GM12878 (cell line): ENCODE results near the gene HIVEP3. TPM values are rescaled to one million over a fixed set of nuclear protein-coding genes. Genes with fewer than 3 reads are reported as not detected.

Experiments
- ATAC-seq: fragments of 200-7000 bp; cut with Tn5 transposase; 3 replicates; pipeline ENCODE4 v1.9.1; 2020; ENCODE audit warnings: mild to moderate bottlenecking, moderate library complexity
- BruUV-seq: library from RNA; stranded (reverse); fragments of 400-500 nt; replicated peaks from 2 replicates; lab custom pipeline; 2021; lab: Mats Ljungman, UMichigan
- CTCF ChIA-PET: fragments of 300-600 bp; sonication (Branson Sonifier 250); formaldehyde crosslinking; extraction: SDS; loops from one replicate; lab custom pipeline; 2021; ENCODE audit warnings: inconsistent platforms; lab: Yijun Ruan, JAX
- POLR2A ChIA-PET: fragments of 350-600 bp; formaldehyde crosslinking; extraction: SDS; loops from one replicate; lab custom pipeline; 2021; ENCODE audit warnings: inconsistent platforms; lab: Charles Lee
- RAD21 ChIA-PET: fragments of 300-600 bp; sonication (Branson Sonifier 250); formaldehyde crosslinking; loops from one replicate; lab custom pipeline; 2023; ENCODE audit warnings: antibody characterized with exemption; ENCODE audit not compliant: unreplicated experiment; lab: Charles Lee
- SMC1A ChIA-PET: fragments of 300-600 bp; sonication (Branson Sonifier 250); formaldehyde crosslinking; loops from one replicate; lab custom pipeline; 2023; ENCODE audit not compliant: unreplicated experiment, uncharacterized antibody; lab: Charles Lee
- DNase-seq: peaks from one replicate; pipeline ENCODE4 v3.0.0-alpha.2; 2011; ENCODE audit warnings: low read depth, low spot score
- FAIRE-seq: peaks from 3 replicates; lab custom pipeline; 2011; peaks lifted over from hg19 to GRCh38; lab: Jason Lieb, UNC
- H2AFZ ChIP-seq: 2 replicates; pipeline ENCODE4 v1.6.0; 2011; ENCODE audit warnings: low read depth, low read length, control low read depth; ENCODE audit not compliant: control insufficient read depth
- H3K27ac ChIP-seq: 2 replicates; pipeline ENCODE4 v1.5.1; 2011; ENCODE audit warnings: control low read depth; ENCODE audit not compliant: control insufficient read depth, insufficient read depth
- H3K27me3 ChIP-seq, 2 experiments: replicated peaks in 1 of 2; 2 replicates each; pipeline versions ENCODE4 v1.6.0 to v1.6.1; 2011; ENCODE audit warnings: low read length in 1 of 2; ENCODE audit not compliant: control insufficient read depth in 2 of 2, insufficient read depth in 2 of 2
- H3K36me3 ChIP-seq, 2 experiments: 2 replicates each; pipeline ENCODE4 v1.5.1; 2011; ENCODE audit warnings: low read length in 1 of 2; ENCODE audit not compliant: control insufficient read depth in 2 of 2, insufficient read depth in 2 of 2
- H3K4me1 ChIP-seq: 2 replicates; pipeline ENCODE4 v1.6.1; 2011; ENCODE audit warnings: mild to moderate bottlenecking, low read length, moderate library complexity, mixed read lengths; ENCODE audit not compliant: control insufficient read depth, insufficient read depth
- H3K4me2 ChIP-seq: 2 replicates; pipeline ENCODE4 v1.6.0; 2011; ENCODE audit warnings: control low read depth; ENCODE audit not compliant: control insufficient read depth, insufficient read depth
- H3K4me3 ChIP-seq: fragments of 200-600 bp; sonication (generic); 2 replicates; pipeline ENCODE4 v1.5.1; 2016
- H3K79me2 ChIP-seq: 2 replicates; pipeline ENCODE4 v1.6.0; 2011; ENCODE audit warnings: low read length; ENCODE audit not compliant: control insufficient read depth, insufficient read depth
- H3K9ac ChIP-seq: 2 replicates; pipeline ENCODE4 v1.8.0; 2011; ENCODE audit warnings: low read length, control low read depth, mixed read lengths; ENCODE audit not compliant: control insufficient read depth, insufficient read depth
- H3K9me3 ChIP-seq: replicated peaks from 3 replicates; pipeline ENCODE4 v1.5.1; 2011; ENCODE audit warnings: mild to moderate bottlenecking, low read length; ENCODE audit not compliant: control insufficient read depth, insufficient read depth
- H4K20me1 ChIP-seq: 2 replicates; pipeline ENCODE4 v1.6.0; 2011; ENCODE audit not compliant: control insufficient read depth, insufficient read depth
- BMI1 ChIP-seq: fragments of 450-650 bp; IDR thresholded peaks from 2 replicates; pipeline ENCODE4 v1.6.1; 2016; ENCODE audit warnings: mild to moderate bottlenecking, moderate library complexity, borderline replicate concordance
- KAT2A ChIP-seq: conservative IDR thresholded peaks from 2 replicates; pipeline ENCODE4 v1.6.1; 2011; ENCODE audit warnings: low read depth, low read length; ENCODE audit not compliant: control insufficient read depth
- MXI1 ChIP-seq: fragments of 150-350 bp; IDR thresholded peaks from 2 replicates; pipeline ENCODE4 v1.6.1; 2011; ENCODE audit warnings: low read depth, mild to moderate bottlenecking, inconsistent platforms, low read length, improper control_type of control experiment
- NFYA ChIP-seq: IDR thresholded peaks from 2 replicates; pipeline ENCODE4 v1.6.1; 2011; ENCODE audit warnings: low read depth, mild to moderate bottlenecking, low read length, improper control_type of control experiment, borderline replicate concordance
- TAF1 ChIP-seq: IDR thresholded peaks from 2 replicates; pipeline ENCODE4 v1.6.1; 2011; ENCODE audit warnings: mild to moderate bottlenecking, low read depth, low read length, borderline replicate concordance
- TBL1XR1 ChIP-seq: IDR thresholded peaks from 2 replicates; pipeline ENCODE4 v1.6.1; 2012; ENCODE audit warnings: low read depth, low read length, improper control_type of control experiment
- TCF12 ChIP-seq: IDR thresholded peaks from 2 replicates; pipeline ENCODE4 v1.6.1; 2011; ENCODE audit warnings: low read depth, mild to moderate bottlenecking, low read length
- WGBS: methylation state at CpG from one replicate; pipeline ENCODE4 v1.1.6; 2016; ENCODE audit warnings: low lambda C conversion rate; ENCODE audit not compliant: insufficient replicate concordance, insufficient coverage; ENCODE audit errors: missing lambda C conversion rate; 5-methylcytosine and 5-hydroxymethylcytosine counted together
- in situ Hi-C: fragments of 300-500 bp; cut with MboI; formaldehyde crosslinking; loops from 9 replicates; pipeline ENCODE4 v1.14.3; 2018; ENCODE audit warnings: mixed read lengths
- intact Hi-C: fragments of 100-400 bp; cut with micrococcal nuclease; formaldehyde crosslinking; loops from one replicate; pipeline ENCODE4 v1.14.2; 2022; ENCODE audit not compliant: unreplicated experiment
- polyA plus RNA-seq, 11 experiments: library from polyadenylated mRNA; depleted of rRNA in 4 of 11; unstranded in 6 of 11; stranded (reverse) in 5 of 11; fragments of >200 nt; fragmentation: Nextera tagmentation in 4 of 11; fragmentation: Illumina TruSeq in 1 of 11; extraction: Ambion mirVana in 4 of 11; extraction: Trizol in 1 of 11; gene quantifications; 1 replicate in 1 of 11; 2 replicates in 10 of 11; pipeline versions ENCODE4 v1.2.1 to v1.2.3, GENCODE V29; 2011 to 2016; ENCODE audit warnings: inconsistent platforms in 2 of 11, missing spikeins in 2 of 11, low read depth in 1 of 11
- total RNA-seq, 4 experiments: library from RNA; depleted of rRNA in 3 of 4; stranded (reverse); fragments of >200 nt in 3 of 4; fragmentation: Illumina TruSeq in 1 of 4; extraction: Trizol in 1 of 4; gene quantifications; 2 replicates each; pipeline versions ENCODE4 v1.2.1 to v1.2.3, GENCODE V29; 2013 to 2021
- TF ChIP-seq, protein P1 (sequence below): fragments of 450-650 bp; IDR thresholded peaks from 2 replicates; pipeline ENCODE4 v1.6.1; 2017; ENCODE audit warnings: mild to moderate bottlenecking, low read depth, inconsistent platforms; ENCODE audit not compliant: poor library complexity, severe bottlenecking

Gene HIVEP3
- total and polyA plus RNA-seq, 10 of the 15 experiments (the other 5 are each of a cell fraction or from before 2014, with no cell fraction given): 1.8 to 13.6 (median 3.8) TPM

DNA sequence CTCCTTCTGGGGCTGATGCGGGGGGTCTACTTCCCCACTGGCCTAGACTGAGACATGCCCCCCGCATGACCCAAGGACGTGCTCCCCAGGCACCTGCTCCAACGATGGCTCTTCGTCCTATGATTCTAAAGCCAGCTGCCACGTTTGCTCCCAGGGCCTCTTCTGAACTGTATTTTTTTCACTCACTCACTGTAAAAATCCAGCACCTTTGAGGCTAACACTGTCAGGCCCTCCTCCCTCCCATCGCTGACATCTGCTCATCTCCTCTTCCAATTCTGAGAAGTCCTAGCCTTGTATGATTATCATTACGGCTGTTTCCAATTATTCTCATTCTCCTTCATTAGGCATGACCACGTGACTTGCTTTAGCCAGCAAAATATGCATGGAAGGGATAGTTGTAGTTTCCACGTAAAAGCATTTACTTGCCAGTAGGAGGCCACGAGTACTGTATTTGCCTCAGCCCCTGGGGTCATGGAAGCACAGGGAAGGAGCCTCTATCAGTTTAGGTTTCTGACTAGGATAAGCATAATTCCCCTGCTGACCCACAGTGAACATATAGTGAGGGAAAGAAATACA, 415.1 kb downstream of the HIVEP3 start (continued):
- TF ChIP-seq, protein P1, sequence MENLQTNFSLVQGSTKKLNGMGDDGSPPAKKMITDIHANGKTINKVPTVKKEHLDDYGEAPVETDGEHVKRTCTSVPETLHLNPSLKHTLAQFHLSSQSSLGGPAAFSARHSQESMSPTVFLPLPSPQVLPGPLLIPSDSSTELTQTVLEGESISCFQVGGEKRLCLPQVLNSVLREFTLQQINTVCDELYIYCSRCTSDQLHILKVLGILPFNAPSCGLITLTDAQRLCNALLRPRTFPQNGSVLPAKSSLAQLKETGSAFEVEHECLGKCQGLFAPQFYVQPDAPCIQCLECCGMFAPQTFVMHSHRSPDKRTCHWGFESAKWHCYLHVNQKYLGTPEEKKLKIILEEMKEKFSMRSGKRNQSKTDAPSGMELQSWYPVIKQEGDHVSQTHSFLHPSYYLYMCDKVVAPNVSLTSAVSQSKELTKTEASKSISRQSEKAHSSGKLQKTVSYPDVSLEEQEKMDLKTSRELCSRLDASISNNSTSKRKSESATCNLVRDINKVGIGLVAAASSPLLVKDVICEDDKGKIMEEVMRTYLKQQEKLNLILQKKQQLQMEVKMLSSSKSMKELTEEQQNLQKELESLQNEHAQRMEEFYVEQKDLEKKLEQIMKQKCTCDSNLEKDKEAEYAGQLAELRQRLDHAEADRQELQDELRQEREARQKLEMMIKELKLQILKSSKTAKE: no peak
- TF ChIP-seq TAF1: no peak
- no peak for TF ChIP-seq BMI1
- TF ChIP-seq KAT2A: no peak
- no peak for TF ChIP-seq NFYA

DNA sequence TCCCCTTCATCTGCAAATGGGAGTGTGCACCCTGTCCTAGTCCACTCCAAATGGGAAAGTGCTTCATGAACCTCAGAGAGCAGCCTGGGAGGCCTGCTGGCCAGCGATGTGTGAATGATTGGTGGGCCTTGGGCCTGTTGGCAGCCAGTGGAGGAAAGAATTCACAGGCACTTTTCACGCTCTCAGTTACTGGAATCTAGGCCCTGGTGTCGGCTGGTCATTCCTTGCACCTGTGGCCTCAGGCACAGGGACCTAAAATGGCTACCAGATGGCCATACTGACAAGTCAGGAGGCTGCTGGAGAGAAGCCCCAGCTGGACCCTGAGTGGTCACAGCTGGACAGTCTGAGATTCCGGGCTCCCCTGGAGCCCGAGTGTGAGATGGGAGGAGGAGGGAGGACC, 415.8 kb downstream of the HIVEP3 start:
- intact Hi-C loops: no loop called here
- Histone ChIP-seq H3K4me2 (no peak overlapping the region), H3K27ac (no peak overlapping the region), H3K4me1 (peaks cover 8% of the 10 kb centered on the region), H3K27me3 (no peaks in the 10 kb centered on the region; a peak in 1 of 4 replicates)
- ChIA-PET CTCF (interaction anchor here (0.9 to 2.8 kb wide), 2 partner anchors 10 to 12 kb away, joined by 3 to 14 read pairs; no protein-coding TSS in a partner anchor), SMC1A (interaction anchor here (0.9 kb wide), 1 partner anchor 16 kb away, joined by 3 read pairs; no protein-coding TSS in a partner anchor)
- no peak for FAIRE-seq
- no peak for TF ChIP-seq TBL1XR1
- no peak for TF ChIP-seq TCF12
- TF ChIP-seq MXI1: no peak
- TF ChIP-seq, all 136 proteins: peak for 0
- H3K79me2 ChIP-seq: no peaks in the 10 kb centered on the region
- no peak overlapping the region for H3K4me3 ChIP-seq
- no peaks in the 10 kb centered on the region for H3K9me3 ChIP-seq
- POLR2A ChIA-PET: no interaction called here
- H4K20me1 ChIP-seq: no peaks in the 10 kb centered on the region
- no peak overlapping the region for H3K9ac ChIP-seq
- DNase-seq: no peak
- RAD21 ChIA-PET: no interaction called here
- in situ Hi-C loops: no loop called here
- no peaks in the 10 kb centered on the region for H3K36me3 ChIP-seq
- BruUV-seq: no TSS peak
- H2AFZ ChIP-seq: no peak overlapping the region
- WGBS: 49% methylated on average over 5 of the region's 5 CpGs
- no peak for ATAC-seq
